GM21825 (cell line): ENCODE measurements around the gene CROT.

ENCODE experiments used
- ATAC-seq: cut with Tn5 transposase; IDR thresholded peaks from one replicate; pipeline ENCODE4 v1.9.1; 2021; ENCODE audit warnings: mild to moderate bottlenecking, moderate library complexity; ENCODE audit not compliant: unreplicated experiment

Gene CROT

DNA sequence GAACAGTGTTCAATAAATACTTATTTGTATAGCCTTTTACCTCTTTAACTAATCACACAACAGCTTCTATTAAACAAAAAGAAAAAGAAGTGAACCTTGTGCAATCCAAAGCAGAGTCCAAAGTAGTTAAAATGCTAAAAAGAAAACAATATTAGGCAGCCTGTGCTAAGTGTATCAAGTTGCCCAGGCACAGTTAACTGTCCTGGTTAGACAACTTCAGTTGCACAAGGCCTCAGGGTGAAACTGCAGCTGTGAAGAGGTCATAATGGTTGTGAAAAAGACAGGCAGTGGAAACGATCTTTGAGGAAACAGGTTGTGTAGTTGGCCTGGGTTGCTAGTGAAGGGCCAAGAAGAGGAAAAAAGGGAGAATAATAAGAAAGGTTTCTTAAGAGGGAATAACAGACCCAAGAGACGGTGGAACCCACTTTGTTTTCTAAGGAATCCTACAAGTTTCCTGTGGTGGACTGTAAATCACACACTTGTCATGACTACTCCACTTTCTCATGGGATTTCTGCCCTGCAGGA is 6.0 kb upstream of the CROT start:
- no peak for ATAC-seq

DNA sequence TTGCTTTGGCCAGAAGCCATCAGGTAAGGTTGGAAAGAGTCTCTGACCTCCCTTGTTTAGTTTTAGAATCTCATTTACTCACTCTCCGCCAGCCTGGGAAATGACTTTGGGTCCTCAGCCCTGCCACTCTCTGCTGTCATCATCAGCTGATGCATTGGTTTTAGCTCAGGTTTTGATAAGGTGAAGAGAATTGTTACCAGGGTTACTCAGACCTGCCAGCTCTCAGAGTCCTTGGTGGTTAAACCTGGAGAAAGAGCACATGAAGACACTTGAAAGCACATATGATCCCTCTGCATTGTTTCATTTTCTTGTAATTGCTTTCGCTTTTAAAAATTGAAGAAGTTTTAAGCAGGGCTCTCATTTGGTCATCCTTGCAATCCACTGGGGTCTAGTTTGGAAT is 4.0 kb upstream of the CROT start:
- no peak for ATAC-seq

DNA sequence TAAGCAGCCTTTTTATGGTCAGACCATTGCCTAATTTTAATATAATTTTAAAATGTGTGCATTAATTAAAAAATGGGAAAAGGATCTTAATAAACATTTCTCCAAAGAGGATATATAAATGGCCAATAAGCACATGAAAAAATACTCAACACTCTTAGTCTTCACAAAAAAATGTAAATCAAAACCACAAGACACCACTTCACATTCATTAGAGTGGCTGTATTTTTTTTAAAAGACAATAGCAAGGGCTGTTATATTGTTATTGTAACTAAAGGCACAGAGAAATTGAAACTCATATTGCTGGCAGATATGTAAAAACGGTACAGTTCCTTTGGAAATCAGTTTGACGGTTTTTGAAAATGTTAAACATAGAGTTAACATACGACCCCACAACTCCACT is 3.2 kb upstream of the CROT start:
- no peak for ATAC-seq

DNA sequence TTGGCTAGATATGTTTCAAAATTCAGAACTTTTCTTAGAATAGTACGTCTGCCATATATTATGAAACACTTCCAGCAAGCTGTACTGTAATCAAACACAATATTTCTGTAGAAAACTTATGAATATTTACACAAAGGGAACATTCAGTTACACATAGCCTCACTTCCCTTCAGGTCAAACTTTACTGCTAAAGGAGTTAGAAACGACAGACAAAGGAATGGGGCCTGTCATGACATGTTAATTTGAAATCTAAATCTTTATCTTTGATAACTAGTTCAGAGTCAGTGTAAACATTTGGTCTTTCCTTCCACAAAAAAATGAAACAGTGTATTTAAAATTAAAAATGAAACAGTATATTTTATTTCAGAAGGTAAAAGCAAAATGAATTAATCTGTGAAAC is 1.0 kb upstream of the CROT start:
- ATAC-seq, result no peak

DNA sequence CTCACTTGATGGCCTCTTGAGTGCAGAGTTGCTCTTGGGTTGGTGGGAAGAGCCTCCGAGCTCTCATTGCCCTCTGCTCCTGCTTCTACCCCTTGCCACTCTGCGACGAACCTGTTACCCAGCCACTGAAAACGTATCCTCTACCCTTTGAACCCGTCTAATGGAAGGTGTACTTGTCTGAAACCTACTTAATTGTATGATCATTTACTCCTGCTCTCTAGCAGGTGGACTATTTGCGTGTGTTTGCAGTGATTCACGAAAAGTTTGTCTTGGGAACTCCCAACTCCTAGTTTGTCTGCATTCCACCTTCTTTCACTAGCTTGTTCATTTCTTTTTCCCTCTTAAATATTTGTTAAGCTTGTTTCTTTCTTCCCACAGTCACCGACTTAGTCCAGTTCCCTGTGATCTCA is 503 bp downstream of the CROT start:
- no peak for ATAC-seq

DNA sequence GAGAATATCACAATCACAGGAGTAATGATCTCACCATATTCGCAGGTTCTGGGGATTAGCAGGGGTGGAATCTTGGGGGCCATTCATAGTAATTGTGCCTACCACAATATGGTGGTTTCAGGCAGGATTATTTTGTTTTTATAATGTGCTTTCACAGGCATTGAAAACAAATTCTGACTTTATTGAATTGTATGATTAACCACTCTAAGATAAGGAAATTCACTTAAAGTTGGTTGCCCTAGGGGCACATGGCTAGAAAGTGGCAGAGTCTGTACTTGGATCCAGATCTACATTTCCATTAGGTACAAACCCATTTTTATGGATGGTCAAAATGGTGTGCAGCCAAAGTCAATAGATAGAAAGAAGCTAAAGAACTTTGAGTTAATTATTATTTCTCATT is 1.7 kb downstream of the CROT start:
- no peak for ATAC-seq

DNA sequence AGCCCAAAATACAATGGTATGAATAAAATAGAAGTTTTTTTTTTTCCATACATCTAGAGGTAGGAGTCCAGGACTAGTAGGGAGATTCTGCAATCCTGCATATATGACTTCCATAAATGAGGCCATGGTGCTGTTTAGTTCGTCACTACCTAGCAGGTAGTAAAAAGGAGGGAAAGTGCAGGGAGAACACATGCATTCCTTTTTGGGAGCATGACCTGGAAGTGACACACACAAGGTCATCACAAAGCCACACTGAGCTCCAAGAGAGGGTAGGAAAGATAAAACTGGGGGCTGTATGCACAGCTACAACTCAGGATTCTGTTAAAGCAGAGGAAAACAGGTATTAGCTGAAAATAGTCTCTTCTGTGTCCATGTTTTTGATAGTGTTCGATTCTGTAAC is 2.2 kb downstream of the CROT start:
- ATAC-seq, result no peak

DNA sequence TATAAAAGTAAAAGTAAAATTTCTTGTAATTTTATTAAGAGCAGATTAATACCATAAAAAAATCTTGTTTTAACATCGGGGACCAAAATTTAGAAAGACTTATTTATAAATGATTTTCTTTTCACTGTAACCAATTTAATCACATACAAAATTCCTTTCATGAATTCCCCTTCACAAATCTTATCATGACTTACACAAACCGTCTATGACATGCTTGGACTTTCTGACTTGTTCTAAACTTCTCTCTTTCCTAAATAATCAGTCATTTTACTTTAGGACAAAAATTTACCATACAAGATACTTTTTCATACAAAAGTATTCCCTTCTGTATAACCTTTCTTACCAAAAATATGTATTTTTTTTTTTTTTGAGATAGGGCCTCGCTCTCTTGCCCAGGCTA is 9.3 kb downstream of the CROT start:
- ATAC-seq, result no peak

DNA sequence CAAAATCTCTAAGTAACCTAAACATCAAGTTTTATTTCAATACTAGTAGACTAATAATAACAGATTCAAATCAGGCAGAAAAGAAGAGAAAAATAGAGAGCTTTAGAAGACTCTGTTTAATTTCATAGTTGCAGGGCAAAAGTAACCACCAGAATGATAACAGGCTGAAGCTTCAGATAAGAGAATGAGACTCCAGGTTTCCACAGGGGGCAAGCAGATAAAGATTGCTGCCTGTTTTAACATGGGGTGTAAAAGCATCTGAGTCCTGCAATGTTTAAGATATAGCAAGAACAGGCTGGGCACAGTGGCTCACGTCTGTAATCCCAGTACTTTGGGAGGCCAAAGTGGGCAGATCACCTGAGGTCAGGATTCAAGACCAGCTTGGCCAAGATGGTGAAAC is 11.0 kb downstream of the CROT start:
- ATAC-seq, result no peak

DNA sequence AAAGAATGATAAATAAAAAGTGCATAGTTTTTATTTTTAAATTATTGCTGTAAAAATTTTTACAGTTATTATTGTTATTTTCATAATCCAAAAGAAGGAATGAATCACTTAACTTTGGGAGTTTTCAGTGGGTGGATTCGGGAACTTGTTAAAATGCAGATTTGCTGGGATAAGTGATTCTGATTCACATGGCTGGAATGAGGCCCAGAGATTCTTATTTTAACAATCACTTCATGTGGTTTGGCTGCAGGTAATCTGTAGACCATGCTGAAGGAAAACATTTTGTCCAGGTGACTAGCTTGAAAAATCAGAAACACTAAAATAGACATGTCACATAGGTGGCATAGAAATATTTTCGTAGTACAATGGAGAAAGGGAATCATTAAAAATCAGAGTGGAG is 13.9 kb downstream of the CROT start:
- no peak for ATAC-seq

DNA sequence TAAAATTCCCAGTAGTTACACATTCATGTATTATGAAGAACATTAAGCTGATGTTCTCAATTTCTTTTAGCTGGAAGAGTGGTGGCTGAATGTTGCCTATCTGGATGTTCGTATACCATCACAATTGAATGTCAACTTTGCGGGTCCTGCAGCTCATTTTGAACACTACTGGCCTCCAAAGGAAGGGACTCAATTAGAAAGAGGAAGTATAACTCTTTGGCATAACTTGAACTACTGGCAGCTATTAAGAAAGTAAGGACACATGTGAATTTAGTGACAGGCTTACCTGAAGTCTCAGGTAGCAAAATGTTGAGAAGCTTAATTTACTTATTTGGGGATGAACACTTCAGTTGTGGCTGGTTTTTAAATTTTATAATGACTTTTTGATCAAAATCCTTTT is 15.9 kb downstream of the CROT start:
- no peak for ATAC-seq

DNA sequence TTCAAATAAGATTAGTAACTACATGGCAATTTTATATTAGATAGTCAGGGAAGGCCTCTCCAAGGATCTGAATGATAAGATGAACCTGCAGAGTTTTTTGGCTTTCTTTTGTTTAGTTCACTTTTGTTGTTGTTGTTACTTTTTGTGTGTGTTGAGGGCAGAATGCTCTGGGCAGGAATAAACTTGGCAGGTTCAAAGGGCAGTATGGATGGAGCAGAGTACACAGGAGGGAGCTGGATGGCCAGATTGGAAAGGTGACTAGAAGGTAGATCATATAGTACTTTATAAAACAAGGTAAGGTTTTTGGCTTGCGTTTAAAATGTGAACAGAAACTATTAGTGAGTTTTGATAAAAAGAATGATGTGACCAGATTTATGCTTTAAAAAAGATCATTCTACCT is 17.9 kb downstream of the CROT start:
- no peak for ATAC-seq

DNA sequence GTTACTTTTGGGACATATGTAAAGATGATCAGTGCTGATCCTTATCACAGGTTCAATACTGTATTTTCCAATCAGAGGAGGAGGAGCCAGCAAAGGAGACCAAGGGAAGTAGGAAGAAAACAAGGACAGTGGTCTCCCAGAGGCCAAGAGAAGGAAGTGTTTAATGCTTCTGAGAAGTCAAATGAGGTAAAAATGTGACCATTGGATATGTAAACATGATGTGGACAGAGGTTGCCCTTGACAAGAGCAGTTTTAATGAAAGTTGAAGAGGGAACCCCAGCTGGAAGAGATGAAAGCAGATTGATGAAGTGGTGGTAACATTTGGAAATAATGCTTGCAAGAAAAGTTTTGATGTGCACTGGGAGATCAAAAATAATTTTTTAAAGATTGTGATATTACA is 18.8 kb downstream of the CROT start:
- ATAC-seq, result no peak

DNA sequence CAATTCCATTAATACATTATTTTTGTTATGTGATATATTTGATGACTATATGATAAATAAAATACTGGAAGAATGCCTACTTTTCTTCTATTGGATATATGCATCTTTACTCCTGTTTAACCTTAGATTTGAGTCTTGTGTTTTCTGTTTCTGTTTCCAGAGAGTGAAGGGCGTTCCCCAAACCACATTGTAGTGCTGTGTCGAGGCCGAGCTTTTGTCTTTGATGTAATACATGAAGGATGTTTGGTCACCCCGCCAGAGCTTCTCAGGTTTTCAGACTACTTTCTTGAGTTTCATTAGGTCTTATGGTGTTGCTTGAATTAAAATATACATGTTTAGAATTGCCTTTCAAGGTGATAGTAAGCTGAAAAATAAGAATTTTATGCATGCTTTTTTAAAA is 23.8 kb downstream of the CROT start:
- ATAC-seq, result no peak

DNA sequence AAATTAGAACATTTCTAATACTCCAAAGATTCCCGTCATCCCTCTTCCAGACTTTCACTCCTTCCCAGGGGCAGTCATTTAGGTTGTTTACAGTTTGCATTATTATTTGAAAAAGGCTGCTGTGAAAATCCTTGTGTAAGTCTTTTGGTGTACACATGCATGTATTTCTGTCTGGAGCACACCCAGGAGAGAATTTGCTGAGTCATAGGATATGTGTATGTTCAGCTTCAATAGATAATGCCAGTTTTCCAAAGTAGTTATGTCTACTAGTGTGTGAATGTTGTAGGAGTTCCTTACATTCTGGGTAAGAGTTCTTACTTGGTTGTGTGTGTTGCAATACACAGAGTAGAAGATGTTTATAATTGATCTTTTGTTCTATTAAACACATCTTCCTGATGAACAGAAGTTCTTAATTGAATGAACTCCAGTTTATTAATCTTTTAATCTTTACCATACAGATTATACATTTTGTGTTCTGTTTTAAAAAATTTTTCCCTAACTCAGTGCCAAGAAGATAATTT is 25.3 kb downstream of the CROT start:
- no peak for ATAC-seq

DNA sequence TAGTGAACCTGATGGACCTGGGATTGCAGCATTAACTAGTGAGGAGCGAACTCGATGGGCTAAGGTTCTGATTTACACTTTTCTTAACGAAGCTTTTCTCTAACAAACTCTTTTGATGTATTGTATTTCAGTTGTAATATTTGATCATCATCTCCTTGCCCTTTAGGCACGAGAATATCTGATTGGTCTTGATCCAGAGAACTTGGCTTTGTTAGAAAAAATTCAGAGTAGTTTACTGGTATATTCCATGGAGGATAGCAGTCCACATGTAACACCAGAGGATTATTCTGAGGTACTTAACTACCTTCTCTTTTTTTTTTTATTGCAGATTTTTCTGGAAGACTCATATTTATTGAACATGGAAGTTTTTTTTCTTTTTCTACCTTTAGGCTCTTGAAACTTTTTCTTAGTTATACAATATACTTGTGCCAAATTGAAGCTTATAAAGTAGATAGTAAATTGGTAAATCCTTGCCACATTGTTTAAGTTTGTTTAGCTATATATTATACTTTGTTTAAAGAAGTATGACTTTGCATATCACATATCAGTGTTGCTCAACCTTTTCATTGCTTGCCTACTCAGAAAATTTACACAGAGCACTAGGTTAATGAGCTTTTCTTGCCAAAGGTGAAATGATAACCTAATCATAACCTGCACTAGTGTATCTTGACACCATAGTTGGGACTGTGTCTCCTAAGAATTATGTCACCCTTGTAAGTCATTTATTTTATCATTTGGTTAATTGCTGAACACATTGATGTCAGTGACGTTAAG is 30.4 kb downstream of the CROT start:
- ATAC-seq, result no peak

DNA sequence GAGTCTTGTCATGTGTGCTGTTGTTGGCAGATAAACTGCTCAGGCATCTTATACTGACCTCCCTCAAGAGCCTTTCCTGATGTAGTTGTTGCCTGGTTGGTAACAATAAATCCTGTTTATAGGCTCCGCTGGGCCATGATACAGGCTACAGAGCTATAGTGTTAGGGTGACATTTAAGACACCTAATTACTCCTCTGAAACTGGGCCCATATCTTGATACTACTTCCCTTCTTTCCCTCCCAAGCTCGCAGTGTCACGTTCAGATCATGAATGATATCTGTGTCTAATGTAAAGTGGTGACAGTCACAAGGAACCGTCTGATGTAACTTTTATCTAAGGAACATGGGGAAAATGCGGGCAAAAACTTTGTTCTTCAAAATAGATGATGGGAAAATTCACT is 35.4 kb downstream of the CROT start:
- ATAC-seq, result no peak

DNA sequence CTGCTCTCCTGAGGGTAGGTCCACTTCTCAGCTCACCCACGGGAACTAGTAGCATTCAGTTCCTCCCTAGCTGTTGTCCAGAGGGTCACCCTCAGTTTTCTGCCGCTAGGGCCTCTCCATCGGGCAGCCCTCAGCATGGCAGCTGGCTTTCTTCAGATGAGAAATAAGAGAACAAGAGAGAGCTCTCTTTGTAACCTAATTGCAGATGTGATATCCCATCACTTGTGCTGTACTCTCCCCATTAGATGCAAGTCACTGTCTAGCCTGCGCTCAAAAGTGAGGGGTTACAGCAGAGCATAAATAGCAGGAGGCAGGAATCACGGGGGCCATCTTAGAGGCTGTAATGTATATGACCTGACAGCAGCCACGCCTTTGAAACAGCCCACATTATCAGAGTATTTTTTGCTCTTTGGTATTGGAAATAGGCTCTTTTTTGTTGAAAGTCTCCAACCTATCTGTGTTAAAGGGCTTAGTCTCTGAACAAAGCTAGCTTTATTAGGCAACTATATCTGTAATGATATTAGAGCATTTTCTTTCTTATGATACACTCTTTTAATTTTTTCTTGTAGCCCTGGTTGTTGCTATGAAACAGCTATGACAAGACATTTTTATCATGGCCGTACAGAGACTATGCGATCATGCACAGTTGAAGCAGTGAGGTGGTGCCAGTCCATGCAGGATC is 45.7 kb downstream of the CROT start:
- no peak for ATAC-seq

DNA sequence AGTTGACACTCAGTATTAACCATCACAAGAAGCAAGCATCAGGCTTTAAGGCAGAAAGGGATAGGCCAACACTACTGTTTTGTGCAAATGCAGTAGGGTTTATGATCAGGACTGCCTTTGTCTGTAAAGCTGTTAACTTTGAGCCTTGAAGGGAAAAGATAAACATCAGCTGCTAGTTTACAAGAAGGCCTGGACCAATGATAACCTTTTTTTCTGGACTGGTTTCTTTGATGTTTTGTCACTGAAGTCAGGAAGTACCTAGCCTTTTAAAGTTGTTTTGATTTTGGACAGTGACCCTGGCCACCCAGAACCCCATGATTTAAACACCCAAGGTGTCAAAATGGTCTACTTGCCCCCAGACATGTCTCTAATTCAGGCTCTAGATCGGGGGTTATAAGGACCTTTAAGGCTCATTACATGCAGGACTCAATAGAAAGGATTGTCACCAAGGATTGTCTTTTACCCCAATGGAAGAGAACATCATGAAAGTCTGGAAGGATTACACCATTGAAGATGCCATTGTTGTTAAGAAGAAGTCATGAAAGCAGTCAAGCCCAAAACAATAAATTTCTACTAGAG is 50.1 kb downstream of the CROT start:
- no peak for ATAC-seq

DNA sequence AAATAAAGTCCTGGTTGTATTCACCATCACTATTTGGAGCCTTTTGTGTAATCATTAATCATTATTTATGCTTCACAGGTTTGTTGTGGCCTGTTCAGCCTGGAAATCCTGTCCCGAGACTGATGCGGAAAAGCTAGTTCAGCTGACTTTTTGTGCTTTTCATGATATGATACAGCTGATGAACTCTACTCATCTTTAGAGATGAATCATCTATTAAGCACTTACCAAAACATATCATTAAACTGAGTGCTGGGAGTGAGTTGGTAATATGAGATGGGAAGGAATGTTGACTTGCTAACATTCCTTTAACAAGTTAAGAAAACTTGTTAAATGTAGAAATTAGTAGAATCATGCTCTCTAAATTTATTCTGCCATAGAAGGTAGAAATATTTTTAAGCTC is 53.0 kb downstream of the CROT start:
- ATAC-seq, result no peak

DNA sequence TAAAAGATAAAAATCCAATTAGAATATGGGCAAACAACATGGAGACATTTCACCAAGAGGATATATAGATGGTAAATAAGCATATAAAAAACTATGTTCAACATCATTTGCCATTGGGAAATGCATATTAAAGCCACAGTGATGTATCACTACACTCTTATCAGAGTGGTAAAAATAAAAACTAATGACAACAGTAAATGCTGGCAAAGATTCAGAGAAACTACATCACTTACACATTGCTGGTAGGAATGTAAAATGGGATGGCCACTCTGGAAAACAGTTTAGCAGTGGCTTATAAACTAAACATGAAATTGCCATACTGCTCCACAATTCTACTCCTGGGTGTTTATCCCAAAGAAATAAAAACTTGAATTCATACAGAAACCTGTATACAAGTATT is 59.2 kb downstream of the CROT start:
- no peak for ATAC-seq

DNA sequence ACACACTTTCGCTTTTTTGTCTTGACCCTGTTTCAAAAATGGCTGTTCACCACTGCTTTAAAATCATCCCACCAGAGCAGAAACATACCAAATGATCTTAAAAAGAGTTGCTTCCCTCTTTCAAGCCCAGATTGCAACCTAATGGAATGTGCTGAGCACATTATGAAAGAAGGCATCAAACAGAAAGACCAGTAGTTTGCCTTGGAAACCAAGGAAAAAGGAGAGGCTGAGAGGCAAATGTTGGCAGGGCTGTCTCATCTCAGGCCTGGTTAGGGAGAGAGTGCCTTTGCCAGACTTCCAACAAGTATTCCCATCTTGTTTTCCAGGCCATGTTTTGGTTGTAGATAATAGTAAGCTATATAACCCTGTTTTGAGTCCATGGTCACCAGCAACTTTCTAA is 65.7 kb downstream of the CROT start:
- no peak for ATAC-seq
